GM19238 (cell line): ENCODE measurements around the gene FBH1.
A peak's percentile ranks its signal among the peaks of the same experiment; 100 is the strongest.

ENCODE experiments used
- DNase-seq: peaks from one replicate; pipeline ENCODE4 v3.0.0; 2011; ENCODE audit warnings: low spot score; ENCODE audit not compliant: insufficient read length

FBH1 gene

GRCh38 chr10:5976512-5977470, 86.7 kb downstream of the FBH1 start:
- peak; percentile 35 for DNase-seq

GRCh38 chr10:5977471-5978229, 87.6 kb downstream of the FBH1 start, which contains the start of gene IL15RA:
Gene IL15RA (minus strand): TSS chr10:5977543. CDS start chr10:5977492, 51 bp downstream.
- peak; percentile 90 for DNase-seq

DNA sequence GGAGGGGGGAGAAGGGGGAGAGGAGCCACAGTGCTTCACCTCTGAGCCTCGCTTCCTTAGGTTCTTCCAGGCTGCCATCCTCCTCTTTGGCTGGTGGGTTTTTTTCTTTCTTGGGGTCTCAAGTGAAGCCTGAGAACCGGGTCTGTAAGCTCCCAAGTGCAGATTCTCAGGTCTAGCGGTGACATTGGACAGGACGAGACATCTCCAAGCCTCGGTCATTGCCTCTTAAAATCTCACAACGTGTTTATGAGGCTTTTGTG, 88.1 kb downstream of the FBH1 start:
- DNase-seq = no peak

- DNase-seq = no peak
Observed at GRCh38 chr10:5981529-5981928, 91.5 kb downstream of the FBH1 start.

DNA sequence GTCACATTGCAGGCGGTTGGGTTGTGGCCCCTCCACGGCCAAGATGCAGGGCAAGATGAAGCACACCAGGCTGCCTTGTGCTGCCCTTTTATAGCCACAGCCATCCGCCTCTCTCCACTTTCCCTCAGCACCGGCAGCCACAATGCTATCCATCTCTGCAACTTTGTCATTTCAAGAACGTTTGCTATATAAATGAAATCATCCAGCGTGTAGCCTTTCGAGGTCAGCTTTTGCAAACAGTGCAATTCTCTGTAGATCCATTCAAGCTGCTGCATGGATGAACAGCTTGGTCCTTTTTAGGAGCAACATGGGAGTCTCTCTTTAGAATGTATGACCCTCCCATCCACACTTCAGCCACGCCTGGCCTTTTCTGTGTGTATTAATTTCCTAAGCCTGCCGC, 93.7 kb downstream of the FBH1 start:
- no peak for DNase-seq

DNA sequence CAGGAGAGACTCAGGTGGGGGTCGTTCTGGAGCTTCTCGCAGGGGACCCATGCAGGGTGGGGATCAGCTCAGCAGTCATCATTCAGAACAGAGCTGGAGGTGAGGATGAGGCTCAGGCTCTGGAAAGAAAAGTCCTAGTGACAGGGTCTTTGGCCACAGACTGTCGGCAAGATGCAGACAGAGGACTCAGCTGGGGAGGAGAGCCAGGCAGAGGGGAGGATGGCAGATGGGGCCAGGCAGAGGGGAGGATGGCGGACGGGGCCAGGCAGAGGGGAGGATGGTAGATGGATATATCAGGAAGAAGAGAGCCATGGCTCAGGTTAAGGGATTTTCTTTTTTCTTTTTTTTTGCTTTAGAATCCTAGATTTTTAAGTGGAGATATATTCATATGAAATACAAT, 95.0 kb downstream of the FBH1 start:
- no peak for DNase-seq
